Endodermal cell (in vitro differentiated cells): ENCODE results near the gene PCK2. TPM values are rescaled to one million over a fixed set of nuclear protein-coding genes. Genes with fewer than 3 reads are reported as not detected.

Experiments
- DNase-seq: peaks from one replicate; pipeline ENCODE4 v3.0.0-alpha.2; 2017
- H3K27ac ChIP-seq: 2 replicates; pipeline ENCODE4 v1.5.1; 2013; ENCODE audit warnings: mild to moderate bottlenecking, low read depth, low read length, moderate library complexity
- H3K27me3 ChIP-seq: 2 replicates; pipeline ENCODE4 v1.6.1; 2013; ENCODE audit warnings: mild to moderate bottlenecking, low read length, moderate library complexity; ENCODE audit not compliant: insufficient read depth, control insufficient read depth, poor library complexity, severe bottlenecking
- H3K36me3 ChIP-seq: 2 replicates; pipeline ENCODE4 v1.7.0; 2013; ENCODE audit warnings: mild to moderate bottlenecking, low read length, moderate library complexity; ENCODE audit not compliant: control insufficient read depth, insufficient read depth
- H3K4me1 ChIP-seq: one replicate; pipeline ENCODE4 v1.7.0; 2013; ENCODE audit warnings: low read length; ENCODE audit not compliant: control insufficient read depth, insufficient read depth
- H3K4me3 ChIP-seq: 2 replicates; pipeline ENCODE4 v1.5.1; 2013; ENCODE audit warnings: mild to moderate bottlenecking, low read length, moderate library complexity
- H3K9ac ChIP-seq: 2 replicates; pipeline ENCODE4 v1.6.1; 2013; ENCODE audit warnings: mild to moderate bottlenecking, low read length, moderate library complexity; ENCODE audit not compliant: poor library complexity, severe bottlenecking; ENCODE audit errors: extremely low read depth
- H3K9me3 ChIP-seq: 2 replicates; pipeline ENCODE4 v1.6.1; 2013; ENCODE audit warnings: mild to moderate bottlenecking, low read length, moderate library complexity; ENCODE audit not compliant: control insufficient read depth
- H3K27ac Mint-ChIP-seq: 2 replicates; pipeline ENCODE4 v1.8.0; 2020; ENCODE audit warnings: mixed read lengths
- H3K27me3 Mint-ChIP-seq: 2 replicates; pipeline ENCODE4 v1.8.0; 2021; ENCODE audit warnings: mild to moderate bottlenecking, mixed read lengths; ENCODE audit not compliant: insufficient read depth
- H3K36me3 Mint-ChIP-seq: 2 replicates; pipeline ENCODE4 v1.8.0; 2020; ENCODE audit warnings: low read depth, mixed read lengths
- H3K4me1 Mint-ChIP-seq: 2 replicates; pipeline ENCODE4 v1.8.0; 2020; ENCODE audit warnings: mixed read lengths
- H3K4me3 Mint-ChIP-seq: 2 replicates; pipeline ENCODE4 v1.8.0; 2020; ENCODE audit warnings: mild to moderate bottlenecking, moderate library complexity, mixed read lengths
- H3K9me3 Mint-ChIP-seq: 2 replicates; pipeline ENCODE4 v1.8.0; 2020; ENCODE audit warnings: mild to moderate bottlenecking, mixed read lengths
- CTCF ChIP-seq: fragments of 200-600 bp; sonication (generic); conservative IDR thresholded peaks from 2 replicates; pipeline ENCODE4 v1.5.0; 2021; ENCODE audit warnings: antibody characterized with exemption, mild to moderate bottlenecking
- WGBS, 2 experiments: methylation state at CpG; one replicate each; pipeline versions ENCODE4 v1.1.5 to v1.1.7; 2013; ENCODE audit warnings: missing lambda C conversion rate in 2 of 2, mixed read lengths in 1 of 2; ENCODE audit not compliant: insufficient coverage in 1 of 2, insufficient read length in 1 of 2; 5-methylcytosine and 5-hydroxymethylcytosine counted together
- total RNA-seq, 2 donors: library from RNA; stranded (reverse); fragmentation: NEBNext Ultra II Directional in 1 of 2; extraction: Animal tissue kit (Norgen Biotek cat#: 25700) in 1 of 2; gene quantifications; 2 replicates in 1 of 2; 3 replicates in 1 of 2; pipeline ENCODE4 v1.2.1, GENCODE V29; 2021

PCK2 gene
- total RNA-seq, 2 donors from 2014 or later, result 37.7 to 42.8 TPM

- no peak for TF ChIP-seq CTCF
- no peaks in the 10 kb centered on the region for H3K9me3 ChIP-seq
- Mint-ChIP-seq H3K4me1 (peaks cover 16% of the 10 kb centered on the region), H3K9me3 (no peaks in the 10 kb centered on the region), H3K27me3 (peaks cover 4% of the 10 kb centered on the region), H3K27ac (no peak overlapping the region), H3K36me3 (no peaks in the 10 kb centered on the region), H3K4me3 (no peak overlapping the region)
- no peak overlapping the region for H3K4me3 ChIP-seq
- peaks cover 9% of the 10 kb centered on the region for H3K4me1 ChIP-seq
- no peak overlapping the region for H3K27ac ChIP-seq
- H3K9ac ChIP-seq, result no peak overlapping the region
- no peaks in the 10 kb centered on the region for H3K36me3 ChIP-seq
- H3K27me3 ChIP-seq, result peaks cover 4% of the 10 kb centered on the region
- no peak for DNase-seq
- 88% methylated on average over 7 of the region's 7 CpGs; no CpG with 5 or more reads in 1 of the 2 experiments for WGBS, 2 experiments
Measured at GRCh38 chr14:24072436-24072835, 21.7 kb upstream of the PCK2 start.

GRCh38 chr14:24072881-24073877, 20.9 kb upstream of the PCK2 start:
- H3K36me3 ChIP-seq, result no peaks in the 10 kb centered on the region
- DNase-seq, result no peak
- H3K9ac ChIP-seq, result no peak overlapping the region
- WGBS, 2 experiments, result 91 to 93% methylated on average over 16 to 26 of the region's 26 CpGs
- H3K36me3 Mint-ChIP-seq, result no peaks in the 10 kb centered on the region
- no peak overlapping the region for H3K27ac Mint-ChIP-seq
- H3K9me3 ChIP-seq, result no peaks in the 10 kb centered on the region
- no peak overlapping the region for H3K4me3 Mint-ChIP-seq
- peaks cover 9% of the 10 kb centered on the region for H3K4me1 ChIP-seq
- no peak overlapping the region for H3K27ac ChIP-seq
- no peak overlapping the region for H3K4me3 ChIP-seq
- H3K27me3 Mint-ChIP-seq, result peaks cover 4% of the 10 kb centered on the region
- H3K9me3 Mint-ChIP-seq, result no peaks in the 10 kb centered on the region
- no peak for TF ChIP-seq CTCF
- H3K27me3 ChIP-seq, result peaks cover 5% of the 10 kb centered on the region
- peaks cover 20% of the 10 kb centered on the region for H3K4me1 Mint-ChIP-seq

GRCh38 chr14:24074625-24075484, 19.3 kb upstream of the PCK2 start:
- Histone ChIP-seq H3K4me3 (no peak overlapping the region), H3K27ac (no peak overlapping the region), H3K27me3 (peaks cover 13% of the 10 kb centered on the region), H3K9ac (no peak overlapping the region), H3K36me3 (no peaks in the 10 kb centered on the region), H3K4me1 (peaks cover 12% of the 10 kb centered on the region), H3K9me3 (no peaks in the 10 kb centered on the region)
- no peak for DNase-seq
- H3K4me1 Mint-ChIP-seq, result peaks cover 24% of the 10 kb centered on the region
- no peak overlapping the region for H3K27ac Mint-ChIP-seq
- no peak for TF ChIP-seq CTCF
- peaks cover 12% of the 10 kb centered on the region for H3K27me3 Mint-ChIP-seq
- H3K9me3 Mint-ChIP-seq, result no peaks in the 10 kb centered on the region
- WGBS, 2 experiments, result 92 to 100% methylated on average over 4 to 11 of the region's 11 CpGs
- no peak overlapping the region for H3K4me3 Mint-ChIP-seq
- H3K36me3 Mint-ChIP-seq, result no peaks in the 10 kb centered on the region
